ENCODE measurements around the gene SMAD3.

SMAD3 gene

GRCh38 chr15:67042551-67043142 is 22.8 kb upstream of the SMAD3 start:
- in situ Hi-C loops (cut with MboI; ENCODE audit: low sequenced_read_pairs, unreplicated experiment), result no loop called here
- TF ChIP-seq, protein P1, sequence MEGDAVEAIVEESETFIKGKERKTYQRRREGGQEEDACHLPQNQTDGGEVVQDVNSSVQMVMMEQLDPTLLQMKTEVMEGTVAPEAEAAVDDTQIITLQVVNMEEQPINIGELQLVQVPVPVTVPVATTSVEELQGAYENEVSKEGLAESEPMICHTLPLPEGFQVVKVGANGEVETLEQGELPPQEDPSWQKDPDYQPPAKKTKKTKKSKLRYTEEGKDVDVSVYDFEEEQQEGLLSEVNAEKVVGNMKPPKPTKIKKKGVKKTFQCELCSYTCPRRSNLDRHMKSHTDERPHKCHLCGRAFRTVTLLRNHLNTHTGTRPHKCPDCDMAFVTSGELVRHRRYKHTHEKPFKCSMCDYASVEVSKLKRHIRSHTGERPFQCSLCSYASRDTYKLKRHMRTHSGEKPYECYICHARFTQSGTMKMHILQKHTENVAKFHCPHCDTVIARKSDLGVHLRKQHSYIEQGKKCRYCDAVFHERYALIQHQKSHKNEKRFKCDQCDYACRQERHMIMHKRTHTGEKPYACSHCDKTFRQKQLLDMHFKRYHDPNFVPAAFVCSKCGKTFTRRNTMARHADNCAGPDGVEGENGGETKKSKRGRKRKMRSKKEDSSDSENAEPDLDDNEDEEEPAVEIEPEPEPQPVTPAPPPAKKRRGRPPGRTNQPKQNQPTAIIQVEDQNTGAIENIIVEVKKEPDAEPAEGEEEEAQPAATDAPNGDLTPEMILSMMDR (IDR thresholded peaks at IDR 0.05; ENCODE audit: borderline replicate concordance, control extremely low read depth, extremely low read depth, insufficient read depth, missing control alignments), result no peak
- DNase-seq (ENCODE audit: low spot score), result no peak

- TF ChIP-seq, protein P1 (IDR thresholded peaks at IDR 0.05; ENCODE audit: borderline replicate concordance, control extremely low read depth, extremely low read depth, insufficient read depth, missing control alignments), result no peak
- in situ Hi-C loops (cut with MboI; ENCODE audit: low sequenced_read_pairs, unreplicated experiment), result no loop called here
- no peak for DNase-seq (ENCODE audit: low spot score)
These were observed 21.2 kb upstream of the SMAD3 start for GRCh38 chr15:67043939-67044771.

DNA sequence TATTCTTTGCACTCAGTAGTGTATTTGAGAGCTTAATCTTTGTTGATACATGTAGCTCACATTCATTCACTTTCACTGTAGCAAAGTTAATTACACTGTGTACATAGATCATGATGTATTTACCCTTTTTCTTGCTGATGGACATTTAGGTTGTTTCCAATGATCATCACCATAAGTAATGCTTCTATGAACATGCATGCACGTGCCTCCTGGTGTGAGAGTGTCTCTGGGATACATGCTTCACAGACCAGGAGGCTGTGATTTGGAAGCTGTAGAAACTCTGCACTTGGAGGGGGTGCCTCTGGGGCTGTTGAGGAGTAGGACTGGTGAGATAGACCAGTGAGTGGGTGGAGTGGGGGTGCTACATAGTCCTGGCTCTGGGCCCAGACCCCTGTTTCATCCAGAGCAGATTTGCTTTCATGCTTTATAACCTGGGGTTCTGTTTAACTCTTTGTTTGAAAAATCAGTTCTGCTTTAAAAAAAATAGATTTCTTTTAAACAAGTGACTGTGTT is 18.2 kb upstream of the SMAD3 start:
- no peak for DNase-seq (ENCODE audit: low spot score)
- TF ChIP-seq, protein P1 (IDR thresholded peaks at IDR 0.05; ENCODE audit: borderline replicate concordance, control extremely low read depth, extremely low read depth, insufficient read depth, missing control alignments), result no peak
- in situ Hi-C loops (cut with MboI; ENCODE audit: low sequenced_read_pairs, unreplicated experiment), result no loop called here

DNA sequence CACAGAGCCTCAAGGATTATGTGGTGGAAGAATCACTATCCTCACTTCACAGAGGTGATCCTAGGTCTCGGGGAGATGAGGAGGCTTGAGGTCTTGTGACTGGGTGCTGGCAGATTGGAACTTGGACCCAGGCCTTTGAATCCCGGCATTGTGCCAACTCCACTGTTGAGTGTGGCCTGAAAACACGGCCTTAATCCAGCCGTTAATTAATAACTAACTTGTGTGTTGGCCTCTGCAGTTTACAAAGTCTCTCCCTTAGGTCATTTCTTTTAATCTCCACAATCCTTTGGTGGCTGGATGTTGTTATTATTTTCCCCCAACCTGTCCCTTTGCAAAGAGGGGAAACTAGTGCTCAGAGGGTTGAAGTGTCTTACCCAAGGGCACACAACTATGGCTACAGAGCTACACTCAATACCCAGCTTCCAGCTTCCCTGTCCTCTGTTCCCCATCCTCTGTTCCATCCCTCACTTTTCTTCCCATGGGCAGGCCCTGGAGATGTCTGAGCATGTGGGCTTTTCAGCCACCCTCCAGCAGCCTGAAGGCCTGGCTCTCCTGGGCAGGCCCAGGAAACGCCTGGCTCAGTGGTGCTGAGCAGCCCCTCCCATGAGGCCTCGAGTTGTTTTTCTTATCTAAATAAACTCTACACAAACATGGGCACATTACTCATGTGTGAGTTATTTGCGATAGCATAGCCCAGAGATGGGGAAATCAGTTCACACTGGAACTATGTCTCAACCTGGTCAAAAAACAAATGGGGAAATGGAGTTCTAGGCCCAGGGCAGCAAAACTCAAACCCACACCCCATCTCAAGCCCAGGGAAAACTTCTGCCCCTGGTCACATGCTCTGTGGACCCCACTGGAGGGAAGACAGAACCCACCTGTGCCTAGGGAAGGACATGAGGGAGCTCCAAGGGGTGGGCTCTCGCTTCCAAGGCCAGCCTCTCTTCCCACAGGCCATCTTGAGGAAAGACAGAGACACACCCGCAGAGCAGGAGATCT is 16.8 kb upstream of the SMAD3 start:
- TF ChIP-seq, protein P1 (IDR thresholded peaks at IDR 0.05; ENCODE audit: borderline replicate concordance, control extremely low read depth, extremely low read depth, insufficient read depth, missing control alignments), result no peak
- in situ Hi-C loops (cut with MboI; ENCODE audit: low sequenced_read_pairs, unreplicated experiment), result no loop called here
- no peak for DNase-seq (ENCODE audit: low spot score)

- in situ Hi-C loops (cut with MboI; ENCODE audit: low sequenced_read_pairs, unreplicated experiment), result no loop called here
- TF ChIP-seq, protein P1 (IDR thresholded peaks at IDR 0.05; ENCODE audit: borderline replicate concordance, control extremely low read depth, extremely low read depth, insufficient read depth, missing control alignments), result no peak
- no peak for DNase-seq (ENCODE audit: low spot score)
These were observed 15.9 kb upstream of the SMAD3 start for GRCh38 chr15:67049351-67050044.

All from GM13976 (cell line).